Upper lobe of left lung (tissue), 4 donors: ENCODE data around the gene OR6C74.

Source experiments
- POLR2A ChIP-seq, 4 donors: fragments of 450-650 bp; IDR thresholded peaks; one replicate each; pipeline ENCODE4 v1.5.1; 2016 to 2017; ENCODE audit warnings: antibody characterized with exemption in 4 of 4, mild to moderate bottlenecking in 2 of 4
- POLR2AphosphoS5 ChIP-seq, 2 donors: sonication (generic); formaldehyde crosslinking; IDR thresholded peaks; one replicate each; pipeline ENCODE4 v1.5.1; 2017; ENCODE audit warnings: antibody characterized with exemption in 2 of 2
- TF ChIP-seq, protein P1 (sequence below), 6 experiments: fragments of 450-650 bp in 4 of 6; fragments of 200-600 bp in 2 of 6; sonication (generic) in 2 of 6; IDR thresholded peaks; one replicate each; pipeline ENCODE4 v1.5.1; 2016 to 2019; ENCODE audit warnings: antibody characterized with exemption in 6 of 6

DNA sequence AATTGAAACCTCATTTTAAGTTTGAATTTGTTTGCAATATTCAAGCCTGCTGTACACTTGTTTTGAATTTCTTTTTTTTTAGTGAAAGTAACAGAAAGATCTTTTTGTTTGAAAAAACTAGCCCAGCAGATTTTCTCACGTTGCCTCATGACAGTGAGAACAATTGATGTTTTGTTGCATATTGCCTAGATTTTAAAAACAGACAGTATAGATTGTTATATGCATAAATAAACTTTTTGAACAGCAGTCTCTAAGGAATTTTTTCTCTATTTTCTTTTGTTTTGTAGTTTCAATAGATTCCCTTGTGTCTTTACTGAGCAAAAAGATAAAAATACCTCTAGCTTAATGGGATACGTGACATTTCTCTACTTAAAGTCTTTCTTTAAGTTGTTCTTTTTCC, 36.6 kb downstream of the OR6C74 start:
- TF ChIP-seq, protein P1, sequence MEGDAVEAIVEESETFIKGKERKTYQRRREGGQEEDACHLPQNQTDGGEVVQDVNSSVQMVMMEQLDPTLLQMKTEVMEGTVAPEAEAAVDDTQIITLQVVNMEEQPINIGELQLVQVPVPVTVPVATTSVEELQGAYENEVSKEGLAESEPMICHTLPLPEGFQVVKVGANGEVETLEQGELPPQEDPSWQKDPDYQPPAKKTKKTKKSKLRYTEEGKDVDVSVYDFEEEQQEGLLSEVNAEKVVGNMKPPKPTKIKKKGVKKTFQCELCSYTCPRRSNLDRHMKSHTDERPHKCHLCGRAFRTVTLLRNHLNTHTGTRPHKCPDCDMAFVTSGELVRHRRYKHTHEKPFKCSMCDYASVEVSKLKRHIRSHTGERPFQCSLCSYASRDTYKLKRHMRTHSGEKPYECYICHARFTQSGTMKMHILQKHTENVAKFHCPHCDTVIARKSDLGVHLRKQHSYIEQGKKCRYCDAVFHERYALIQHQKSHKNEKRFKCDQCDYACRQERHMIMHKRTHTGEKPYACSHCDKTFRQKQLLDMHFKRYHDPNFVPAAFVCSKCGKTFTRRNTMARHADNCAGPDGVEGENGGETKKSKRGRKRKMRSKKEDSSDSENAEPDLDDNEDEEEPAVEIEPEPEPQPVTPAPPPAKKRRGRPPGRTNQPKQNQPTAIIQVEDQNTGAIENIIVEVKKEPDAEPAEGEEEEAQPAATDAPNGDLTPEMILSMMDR (IDR thresholded peaks at IDR 0.05) = no peak
- TF ChIP-seq POLR2A (IDR thresholded peaks at IDR 0.05) (no peak), POLR2AphosphoS5 (IDR thresholded peaks at IDR 0.05) (no peak)
